MM.1S (cell line): ENCODE measurements around the gene B3GNT5.

Experiments
- CTCF ChIP-seq: fragments of 300-600 bp; sonication (generic); IDR thresholded peaks from 2 replicates; pipeline ENCODE4 v1.5.1; 2016; ENCODE audit warnings: antibody characterized with exemption, low read length, mixed read lengths
- EZH2 ChIP-seq: fragments of 300-600 bp; sonication (generic); optimal IDR thresholded peaks from 2 replicates; pipeline ENCODE3; 2017; ENCODE audit warnings: low read depth, mild to moderate bottlenecking, antibody characterized with exemption, low read length, mixed read lengths

- TF ChIP-seq CTCF: no peak
- TF ChIP-seq EZH2: no peak
Observed at GRCh38 chr3:183259087-183259486, 6.0 kb downstream of the B3GNT5 start.
